HG03354 (cell line): ENCODE results near the gene GRAMD2A.

Source experiments
- ATAC-seq: cut with Tn5 transposase; IDR thresholded peaks from one replicate; pipeline ENCODE4 v1.9.1; 2021; ENCODE audit warnings: mild to moderate bottlenecking; ENCODE audit not compliant: unreplicated experiment, poor library complexity, severe bottlenecking

Gene GRAMD2A

GRCh38 chr15:72112116-72112515 lies 85.5 kb downstream of the GRAMD2A start:
- no peak for ATAC-seq

GRCh38 chr15:72110355-72110754 lies 87.2 kb downstream of the GRAMD2A start:
- no peak for ATAC-seq
